Mesendoderm (in vitro differentiated cells): ENCODE measurements around the gene DST.

ENCODE experiments used
- DNase-seq: peaks from one replicate; pipeline ENCODE4 v3.0.0; 2013
- H2AK5ac ChIP-seq: 2 replicates; pipeline ENCODE4 v1.6.1; 2013; ENCODE audit warnings: low read length, inconsistent platforms
- H2BK120ac ChIP-seq: 2 replicates; pipeline ENCODE4 v1.6.1; 2013; ENCODE audit warnings: low read depth, mild to moderate bottlenecking, low read length, moderate library complexity, mixed read lengths
- H2BK15ac ChIP-seq: replicated peaks from 2 replicates; pipeline ENCODE4 v1.6.1; 2013; ENCODE audit warnings: low read depth, mild to moderate bottlenecking, moderate library complexity
- H2BK5ac ChIP-seq: 2 replicates; pipeline ENCODE4 v1.6.1; 2013; ENCODE audit warnings: low read length, inconsistent platforms
- H3K18ac ChIP-seq: 2 replicates; pipeline ENCODE4 v1.6.1; 2013; ENCODE audit warnings: mild to moderate bottlenecking, low read length, mixed read lengths
- H3K23ac ChIP-seq: one replicate; pipeline ENCODE4 v1.6.1; 2013; ENCODE audit warnings: low read length
- H3K27ac ChIP-seq: 2 replicates; pipeline ENCODE4 v1.5.1; 2013; ENCODE audit warnings: low read depth, mild to moderate bottlenecking, inconsistent platforms, low read length, moderate library complexity
- H3K27me3 ChIP-seq: 2 replicates; pipeline ENCODE4 v1.6.1; 2013; ENCODE audit warnings: low read length, control low read depth, mild to moderate bottlenecking, inconsistent platforms; ENCODE audit not compliant: insufficient read depth, poor library complexity
- H3K36me3 ChIP-seq: 2 replicates; pipeline ENCODE4 v1.6.1; 2013; ENCODE audit warnings: low read length, inconsistent platforms; ENCODE audit not compliant: control insufficient read depth, insufficient read depth
- H3K4ac ChIP-seq: one replicate; pipeline ENCODE4 v1.6.1; 2013; ENCODE audit warnings: low read depth, mild to moderate bottlenecking, low read length, moderate library complexity
- H3K4me1 ChIP-seq: 2 replicates; pipeline ENCODE4 v1.6.1; 2013; ENCODE audit warnings: low read depth, low read length, inconsistent platforms; ENCODE audit not compliant: control insufficient read depth
- H3K4me2 ChIP-seq: 2 replicates; pipeline ENCODE4 v1.6.1; 2013; ENCODE audit warnings: low read length
- H3K4me3 ChIP-seq: 2 replicates; pipeline ENCODE4 v1.5.1; 2013; ENCODE audit warnings: mild to moderate bottlenecking, low read length
- H3K56ac ChIP-seq: one replicate; pipeline ENCODE4 v1.6.1; 2013; ENCODE audit warnings: low read length
- H3K79me1 ChIP-seq: 2 replicates; pipeline ENCODE4 v1.6.1; 2013; ENCODE audit warnings: low read length, inconsistent platforms
- H3K79me2 ChIP-seq: 2 replicates; pipeline ENCODE4 v1.6.1; 2013; ENCODE audit warnings: mild to moderate bottlenecking, low read length; ENCODE audit not compliant: control insufficient read depth, insufficient read depth
- H3K9ac ChIP-seq: 2 replicates; pipeline ENCODE4 v1.6.1; 2013; ENCODE audit warnings: low read length, inconsistent platforms
- H4K5ac ChIP-seq: one replicate; pipeline ENCODE4 v1.6.1; 2013; ENCODE audit warnings: low read length
- H4K8ac ChIP-seq: one replicate; pipeline ENCODE4 v1.6.1; 2013; ENCODE audit warnings: low read depth, mild to moderate bottlenecking, control low read depth, low read length, moderate library complexity
- WGBS: extraction: QIAGEN DNeasy Blood & Tissue Kit; methylation state at CpG from one replicate; pipeline ENCODE4 v1.1.7; 2013; ENCODE audit warnings: low lambda C conversion rate, missing lambda C conversion rate; ENCODE audit not compliant: insufficient coverage; ENCODE audit errors: extremely low coverage; 5-methylcytosine and 5-hydroxymethylcytosine counted together

Gene DST

DNA sequence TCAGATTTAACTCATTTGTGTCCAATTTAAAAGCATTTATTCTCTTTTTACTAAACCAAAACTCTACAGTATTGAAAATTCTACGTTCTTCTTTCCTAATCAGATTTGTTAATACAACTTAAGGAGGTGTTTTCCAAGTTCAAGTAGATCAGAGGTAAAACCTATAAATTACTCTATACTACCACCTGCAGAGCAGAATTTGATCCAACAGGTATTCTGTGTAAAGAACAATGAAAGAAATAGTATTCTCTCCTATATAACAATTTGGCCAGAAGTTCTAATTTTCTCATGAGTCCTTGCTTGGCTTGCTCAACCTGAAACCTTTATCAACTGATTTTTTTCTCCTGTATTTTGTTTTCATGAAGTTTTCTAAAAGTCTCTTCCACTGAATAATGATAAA, 28.5 kb upstream of the DST start:
- H3K27ac ChIP-seq, result no peak overlapping the region
- no peak overlapping the region for H3K18ac ChIP-seq
- no peak overlapping the region for H3K4ac ChIP-seq
- DNase-seq, result no peak
- no peak overlapping the region for H3K4me2 ChIP-seq
- no peak overlapping the region for H2BK15ac ChIP-seq
- no peak overlapping the region for H4K5ac ChIP-seq
- H4K8ac ChIP-seq, result no peak overlapping the region
- no peaks in the 10 kb centered on the region for H3K4me1 ChIP-seq
- H3K79me1 ChIP-seq, result no peaks in the 10 kb centered on the region
- no peak overlapping the region for H3K9ac ChIP-seq
- H3K4me3 ChIP-seq, result no peak overlapping the region
- H3K27me3 ChIP-seq, result no peaks in the 10 kb centered on the region
- H2BK5ac ChIP-seq, result no peak overlapping the region
- no peaks in the 10 kb centered on the region for H3K36me3 ChIP-seq
- no peak overlapping the region for H3K23ac ChIP-seq
- no peaks in the 10 kb centered on the region for H3K79me2 ChIP-seq
- 100% methylated on average over 1 of the region's 1 CpG for WGBS
- H2BK120ac ChIP-seq, result no peak overlapping the region
- H2AK5ac ChIP-seq, result no peak overlapping the region
- H3K56ac ChIP-seq, result no peak overlapping the region

DNA sequence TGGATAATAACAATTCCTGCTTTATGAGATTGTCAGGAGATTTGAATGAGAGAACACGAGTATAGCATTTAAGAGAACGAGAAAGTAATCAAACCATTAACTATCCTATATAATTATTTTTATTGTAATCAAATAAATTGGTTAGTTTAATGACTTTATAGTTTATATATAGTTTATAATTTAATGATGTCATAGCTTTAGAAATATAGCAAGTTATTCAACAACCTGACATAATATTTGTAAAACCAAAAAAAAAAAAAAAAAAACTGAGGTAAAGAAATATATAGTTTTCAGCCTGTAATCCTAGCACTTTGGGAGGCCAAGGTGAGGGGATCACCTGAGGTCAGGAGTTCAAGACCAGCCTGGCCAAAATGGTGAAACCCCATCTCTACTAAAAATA, 26.4 kb upstream of the DST start:
- Histone ChIP-seq H3K27me3 (no peaks in the 10 kb centered on the region), H3K36me3 (no peaks in the 10 kb centered on the region), H2AK5ac (no peak overlapping the region), H3K4me2 (no peak overlapping the region), H3K27ac (no peak overlapping the region), H3K23ac (no peak overlapping the region), H3K56ac (no peak overlapping the region), H2BK120ac (no peak overlapping the region), H3K79me2 (no peaks in the 10 kb centered on the region), H2BK5ac (no peak overlapping the region), H4K5ac (no peak overlapping the region), H3K79me1 (no peaks in the 10 kb centered on the region), H4K8ac (no peak overlapping the region), H3K4ac (no peak overlapping the region), H3K4me3 (no peak overlapping the region), H3K4me1 (no peaks in the 10 kb centered on the region), H3K18ac (no peak overlapping the region), H3K9ac (no peak overlapping the region), H2BK15ac (no peak overlapping the region)
- WGBS, result no CpG with 5 or more reads among the region's 2 CpGs
- no peak for DNase-seq

DNA sequence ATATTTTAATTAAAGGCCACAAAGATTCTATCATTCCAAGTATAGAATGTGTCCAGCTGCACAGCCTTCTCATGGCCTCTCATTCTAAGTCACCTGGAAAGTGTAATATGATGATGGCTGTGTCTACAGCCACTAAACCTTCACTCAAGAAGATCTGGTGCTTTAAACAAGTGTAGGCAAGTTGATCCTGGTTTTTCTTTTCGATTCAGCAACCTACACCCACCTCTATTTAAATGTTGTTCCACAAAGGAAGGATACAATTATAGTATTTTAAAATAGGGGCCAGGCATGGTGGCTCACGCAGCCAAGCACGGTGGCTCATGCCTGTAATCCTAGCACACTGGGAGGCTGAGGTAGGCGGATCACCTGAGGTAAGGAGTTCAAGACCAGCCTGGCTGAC, 25.5 kb upstream of the DST start:
- Histone ChIP-seq H3K9ac (no peak overlapping the region), H2BK120ac (no peak overlapping the region), H3K4ac (no peak overlapping the region), H3K36me3 (no peaks in the 10 kb centered on the region), H4K8ac (no peak overlapping the region), H3K79me1 (no peaks in the 10 kb centered on the region), H3K79me2 (no peaks in the 10 kb centered on the region), H3K4me2 (no peak overlapping the region), H2BK5ac (no peak overlapping the region), H3K56ac (no peak overlapping the region), H2BK15ac (no peak overlapping the region), H3K18ac (no peak overlapping the region), H3K27ac (no peak overlapping the region), H4K5ac (no peak overlapping the region), H3K4me1 (no peaks in the 10 kb centered on the region), H2AK5ac (no peak overlapping the region), H3K23ac (no peak overlapping the region), H3K4me3 (no peak overlapping the region), H3K27me3 (no peaks in the 10 kb centered on the region)
- WGBS, result no CpG with 5 or more reads among the region's 4 CpGs
- no peak for DNase-seq

DNA sequence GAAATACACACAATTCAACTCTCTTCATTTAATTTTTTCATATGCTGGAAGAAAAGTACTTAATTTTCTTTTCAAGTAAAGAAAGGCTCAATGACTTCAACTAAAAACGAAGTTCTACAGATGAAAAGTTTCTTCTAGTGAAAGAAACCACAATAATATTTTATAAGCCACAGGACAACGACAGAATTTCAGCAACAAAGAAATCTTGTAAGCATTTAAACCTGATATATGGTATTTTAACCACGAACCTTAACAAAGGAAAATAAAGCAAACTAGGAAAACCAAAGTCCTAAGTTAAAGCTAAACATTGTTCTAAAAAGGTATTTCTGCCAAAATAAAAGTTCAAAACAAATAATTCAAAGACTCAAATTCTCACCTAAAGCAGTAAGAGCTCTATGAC, 24.6 kb upstream of the DST start:
- Histone ChIP-seq H3K79me2 (no peaks in the 10 kb centered on the region), H3K23ac (no peak overlapping the region), H3K4me3 (no peak overlapping the region), H4K5ac (no peak overlapping the region), H3K27ac (no peak overlapping the region), H4K8ac (no peak overlapping the region), H3K9ac (no peak overlapping the region), H3K79me1 (no peaks in the 10 kb centered on the region), H3K56ac (no peak overlapping the region), H3K27me3 (no peaks in the 10 kb centered on the region), H3K18ac (no peak overlapping the region), H3K4me2 (no peak overlapping the region), H2BK120ac (no peak overlapping the region), H2AK5ac (no peak overlapping the region), H3K4me1 (no peaks in the 10 kb centered on the region), H2BK15ac (no peak overlapping the region), H3K36me3 (no peaks in the 10 kb centered on the region), H2BK5ac (no peak overlapping the region), H3K4ac (no peak overlapping the region)
- WGBS, result no CpG with 5 or more reads among the region's 3 CpGs
- no peak for DNase-seq

DNA sequence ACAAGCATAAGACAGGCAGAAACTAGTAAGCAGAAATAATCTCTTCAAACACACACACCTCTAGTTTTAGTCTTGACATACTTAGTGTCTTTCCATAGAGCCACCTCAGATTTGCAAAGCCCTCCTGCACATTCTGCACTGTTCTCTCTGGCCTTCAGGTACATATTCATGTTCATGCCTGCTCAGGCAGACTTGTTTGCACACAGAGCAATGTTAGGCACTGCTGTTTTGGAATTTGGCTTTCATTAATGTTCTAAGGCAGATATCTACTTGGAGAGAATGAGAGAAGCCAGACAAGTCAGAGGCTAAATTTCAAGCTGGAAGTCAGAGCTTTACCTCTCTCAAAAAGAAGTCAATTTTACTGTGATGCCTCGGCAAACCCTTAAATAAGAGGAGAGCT, 21.3 kb upstream of the DST start:
- Histone ChIP-seq H2BK5ac (no peak overlapping the region), H3K27me3 (no peaks in the 10 kb centered on the region), H3K4me1 (peaks cover 12% of the 10 kb centered on the region), H2BK15ac (no peak overlapping the region), H3K18ac (no peak overlapping the region), H3K79me2 (no peaks in the 10 kb centered on the region), H3K4me2 (no peak overlapping the region), H2BK120ac (no peak overlapping the region), H3K27ac (no peak overlapping the region), H3K56ac (no peak overlapping the region), H2AK5ac (no peak overlapping the region), H3K4ac (no peak overlapping the region), H3K4me3 (no peak overlapping the region), H3K9ac (no peak overlapping the region), H4K8ac (no peak overlapping the region), H3K36me3 (no peaks in the 10 kb centered on the region), H3K79me1 (no peaks in the 10 kb centered on the region), H3K23ac (no peak overlapping the region), H4K5ac (no peak overlapping the region)
- no CpG with 5 or more reads among the region's 1 CpG for WGBS
- DNase-seq, result no peak

GRCh38 chr6:56663344-56663743, 20.7 kb upstream of the DST start:
- WGBS, result no CpG with 5 or more reads among the region's 3 CpGs
- Histone ChIP-seq H2BK5ac (no peak overlapping the region), H3K79me2 (no peaks in the 10 kb centered on the region), H4K8ac (no peak overlapping the region), H3K36me3 (no peaks in the 10 kb centered on the region), H3K79me1 (peaks cover 2% of the 10 kb centered on the region), H2AK5ac (no peak overlapping the region), H2BK15ac (no peak overlapping the region), H3K27me3 (no peaks in the 10 kb centered on the region), H3K4me2 (no peak overlapping the region), H3K4me3 (no peak overlapping the region), H3K4ac (no peak overlapping the region), H2BK120ac (no peak overlapping the region), H3K18ac (no peak overlapping the region), H4K5ac (no peak overlapping the region), H3K56ac (no peak overlapping the region), H3K23ac (no peak overlapping the region), H3K9ac (no peak overlapping the region), H3K27ac (no peak overlapping the region), H3K4me1 (peaks cover 12% of the 10 kb centered on the region)
- peak; percentile 54 for DNase-seq
